IMR-90 (cell line): ENCODE results near the gene DCC.

Experiments
- BHLHE40 ChIP-seq: fragments of 150-350 bp; IDR thresholded peaks from 2 replicates; pipeline ENCODE4 v1.6.1; 2016; ENCODE audit warnings: mild to moderate bottlenecking, low read depth, low read length
- CTCF ChIP-seq: conservative IDR thresholded peaks from 2 replicates; pipeline ENCODE4 v1.5.1; 2012; ENCODE audit warnings: mild to moderate bottlenecking, low read depth, low read length, improper control_type of control experiment
- ELK1 ChIP-seq: fragments of 150-350 bp; IDR thresholded peaks from 2 replicates; pipeline ENCODE4 v1.6.1; 2016; ENCODE audit warnings: low read depth, mild to moderate bottlenecking, low read length, moderate library complexity, borderline replicate concordance
- MAZ ChIP-seq: IDR thresholded peaks from 2 replicates; pipeline ENCODE4 v1.6.1; 2012; ENCODE audit warnings: low read depth, mild to moderate bottlenecking, low read length, improper control_type of control experiment, moderate library complexity, borderline replicate concordance
- MXI1 ChIP-seq: IDR thresholded peaks from 2 replicates; pipeline ENCODE4 v1.6.1; 2012; ENCODE audit warnings: low read depth, mild to moderate bottlenecking, low read length, moderate library complexity, borderline replicate concordance
- POLR2A ChIP-seq: IDR thresholded peaks from 2 replicates; pipeline ENCODE4 v1.6.1; 2012; ENCODE audit warnings: mild to moderate bottlenecking, low read depth, low read length
- RCOR1 ChIP-seq: IDR thresholded peaks from 2 replicates; pipeline ENCODE4 v1.6.1; 2012; ENCODE audit warnings: mild to moderate bottlenecking, low read length, improper control_type of control experiment; ENCODE audit not compliant: insufficient replicate concordance
- USF2 ChIP-seq: fragments of 150-350 bp; IDR thresholded peaks from 2 replicates; pipeline ENCODE4 v1.6.1; 2017; ENCODE audit warnings: mild to moderate bottlenecking, antibody characterized with exemption, low read length, low read depth

- TF ChIP-seq MAZ, result no peak
- no peak for TF ChIP-seq CTCF
- no peak for TF ChIP-seq BHLHE40
- TF ChIP-seq POLR2A, result no peak
- TF ChIP-seq ELK1, result no peak
- TF ChIP-seq USF2, result no peak
- TF ChIP-seq MXI1, result no peak
- no peak for TF ChIP-seq RCOR1
Observed at GRCh38 chr18:52701219-52701935, 361.4 kb downstream of the DCC start.
